AG04449 (cell line): Measurements from ENCODE around the gene OR10A3.
A peak's percentile ranks its signal among the peaks of the same experiment; 100 is the strongest.

ENCODE experiments used
- CTCF ChIA-PET: fragments of 350-600 bp; formaldehyde crosslinking; extraction: SDS; loops from one replicate; lab custom pipeline; 2021; ENCODE audit warnings: antibody characterized with exemption; lab: Yijun Ruan, JAX
- POLR2A ChIA-PET: fragments of 400-600, 350-600 bp; formaldehyde crosslinking; extraction: SDS; loops from one replicate; lab custom pipeline; 2020; ENCODE audit warnings: antibody characterized with exemption, inconsistent platforms; lab: Yijun Ruan, JAX
- DNase-seq: peaks from one replicate; pipeline ENCODE4 v3.0.0-alpha.2; 2010; ENCODE audit warnings: low read depth, low spot score
- H3K4me3 ChIP-seq: 2 replicates; pipeline ENCODE4 v1.5.1; 2011; ENCODE audit warnings: low read depth, mild to moderate bottlenecking, control low read depth, low read length
- CTCF ChIP-seq: IDR thresholded peaks from one replicate; pipeline ENCODE4 v1.5.1; 2011; ENCODE audit warnings: mild to moderate bottlenecking, moderate library complexity, low read length, control low read depth, inconsistent platforms; ENCODE audit not compliant: insufficient read depth; ENCODE audit errors: missing control alignments

The OR10A3 gene

GRCh38 chr11:7968686-7969085, 27.2 kb upstream of the OR10A3 start:
- CTCF ChIA-PET: interaction anchor here (1.1 to 3.9 kb wide), 10 partner anchors 9 to 130 kb away, joined by 3 to 17 read pairs (median 4); partner anchors contain the start of gene EIF3F
- TF ChIP-seq CTCF: no peak
- no peak for DNase-seq
- no peak overlapping the region for H3K4me3 ChIP-seq
- POLR2A ChIA-PET: interaction anchor here (1.2 kb wide), 1 partner anchor 9 kb away, joined by 8 read pairs; no protein-coding TSS in a partner anchor

- ChIA-PET POLR2A (no interaction called here), CTCF (interaction anchor here (1.1 to 3.9 kb wide), 9 partner anchors 10 to 131 kb away, joined by 3 to 17 read pairs (median 5); partner anchors contain the start of gene EIF3F)
- no peak for TF ChIP-seq CTCF
- peak; percentile 46 for DNase-seq
- no peak overlapping the region for H3K4me3 ChIP-seq
Measured at GRCh38 chr11:7967826-7968225, 26.3 kb upstream of the OR10A3 start.

- no peak for TF ChIP-seq CTCF
- H3K4me3 ChIP-seq: no peak overlapping the region
- POLR2A ChIA-PET: no interaction called here
- CTCF ChIA-PET: interaction anchor here (1.9 kb wide), 1 partner anchor 17 kb away, joined by 6 read pairs; no protein-coding TSS in a partner anchor
- DNase-seq: no peak
Measured at GRCh38 chr11:7967097-7967496, 25.6 kb upstream of the OR10A3 start.

- peak within 1 kb of the TSS; percentile 25 for H3K4me3 ChIP-seq
- ChIA-PET POLR2A (interaction anchor here (1.1 to 2.2 kb wide), 3 partner anchors 9 to 60 kb away, joined by 3 to 17 read pairs (median 9); no protein-coding TSS in a partner anchor), CTCF (interaction anchor here (0.9 to 3.4 kb wide), 5 partner anchors 11 to 63 kb away, joined by 3 to 22 read pairs (median 18); partner anchors contain the start of gene EIF3F)
- peak; percentile 77 for DNase-seq
- TF ChIP-seq CTCF: no peak
Measured at GRCh38 chr11:7965386-7965785, 23.9 kb upstream of the OR10A3 start, which contains the start of gene NLRP10. NLRP10 (minus strand) TSS chr11:7965447; CDS start chr11:7963495, 1,952 bp downstream.

- no peak for TF ChIP-seq CTCF
- peak; percentile 45 for DNase-seq
- ChIA-PET CTCF (interaction anchor here (0.9 to 3.4 kb wide), 7 partner anchors 11 to 72 kb away, joined by 3 to 22 read pairs (median 8); partner anchors contain the start of gene EIF3F), POLR2A (interaction anchor here (1.1 to 2.2 kb wide), 3 partner anchors 10 to 60 kb away, joined by 3 to 17 read pairs (median 9); no protein-coding TSS in a partner anchor)
- peak overlapping the region; percentile 25 for H3K4me3 ChIP-seq
Measured at GRCh38 chr11:7964873-7965272, 23.4 kb upstream of the OR10A3 start.

- CTCF ChIA-PET: interaction anchor here (0.9 to 3.4 kb wide), 9 partner anchors 11 to 72 kb away, joined by 3 to 22 read pairs (median 4); partner anchors contain the start of gene EIF3F
- POLR2A ChIA-PET: no interaction called here
- no peak overlapping the region for H3K4me3 ChIP-seq
- no peak for TF ChIP-seq CTCF
- DNase-seq: no peak
Measured at GRCh38 chr11:7964261-7964660, 22.8 kb upstream of the OR10A3 start.
